ENCODE measurements around the gene COG5. TPM values are rescaled to one million over a fixed set of nuclear protein-coding genes. Genes with fewer than 3 reads are reported as not detected.
"Not testable (repeated sequence)": the region's sequence is repeated elsewhere in the genome, so short reads cannot be mapped to it uniquely, and the experiment has no call there.

Gene COG5
- total RNA-seq, 1 donor from 2014 or later = 37.2 TPM

GRCh38 chr7:107544848-107545591, 18.7 kb downstream of the COG5 start:
- Mint-ChIP-seq H3K9me3 (peaks cover 15% of the 10 kb centered on the region), H3K4me1 (ENCODE audit: unreplicated experiment) (no peaks in the 10 kb centered on the region), H3K27ac (no peak overlapping the region), H3K36me3 (peaks cover 49% of the 10 kb centered on the region), H3K4me3 (no peak overlapping the region), H3K27me3 (no peaks in the 10 kb centered on the region)
- DNase-seq (ENCODE audit: extremely low spot score, unreplicated experiment) = no peak
- TF ChIP-seq CTCF (conservative IDR thresholded peaks at IDR 0.05) = no peak

GRCh38 chr7:107543338-107543993, 20.3 kb downstream of the COG5 start:
- H3K27me3 Mint-ChIP-seq = no peaks in the 10 kb centered on the region
- peaks cover 15% of the 10 kb centered on the region for H3K9me3 Mint-ChIP-seq
- H3K4me1 Mint-ChIP-seq (ENCODE audit: unreplicated experiment) = no peaks in the 10 kb centered on the region
- no peak overlapping the region for H3K27ac Mint-ChIP-seq
- DNase-seq (ENCODE audit: extremely low spot score, unreplicated experiment) = no peak
- no peak for TF ChIP-seq CTCF (conservative IDR thresholded peaks at IDR 0.05)
- H3K4me3 Mint-ChIP-seq = no peak overlapping the region
- H3K36me3 Mint-ChIP-seq = peaks cover 47% of the 10 kb centered on the region

GRCh38 chr7:107538001-107538400, 25.7 kb downstream of the COG5 start:
- H3K4me1 Mint-ChIP-seq (ENCODE audit: unreplicated experiment) = no peaks in the 10 kb centered on the region
- DNase-seq (ENCODE audit: extremely low spot score, unreplicated experiment) = no peak
- TF ChIP-seq CTCF (conservative IDR thresholded peaks at IDR 0.05) = no peak
- no peak overlapping the region for H3K4me3 Mint-ChIP-seq
- H3K27me3 Mint-ChIP-seq = no peaks in the 10 kb centered on the region
- H3K27ac Mint-ChIP-seq = no peak overlapping the region
- peaks cover 42% of the 10 kb centered on the region for H3K36me3 Mint-ChIP-seq
- H3K9me3 Mint-ChIP-seq = peaks cover 14% of the 10 kb centered on the region

- H3K36me3 Mint-ChIP-seq = peaks cover 38% of the 10 kb centered on the region
Observed at GRCh38 chr7:107537228-107537627, 26.5 kb downstream of the COG5 start.

GRCh38 chr7:107534139-107534538, 29.6 kb downstream of the COG5 start:
- H3K27ac Mint-ChIP-seq = no peak overlapping the region
- peaks cover 37% of the 10 kb centered on the region for H3K36me3 Mint-ChIP-seq
- no peaks in the 10 kb centered on the region for H3K27me3 Mint-ChIP-seq
- no peak for DNase-seq (ENCODE audit: extremely low spot score, unreplicated experiment)
- no peak overlapping the region for H3K4me3 Mint-ChIP-seq
- H3K9me3 Mint-ChIP-seq = peaks cover 14% of the 10 kb centered on the region
- no peaks in the 10 kb centered on the region for H3K4me1 Mint-ChIP-seq (ENCODE audit: unreplicated experiment)
- TF ChIP-seq CTCF (conservative IDR thresholded peaks at IDR 0.05) = no peak

More at GRCh38 chr7:107537228-107537627, 26.5 kb downstream of the COG5 start:
- DNase-seq (ENCODE audit: extremely low spot score, unreplicated experiment); H3K4me3 Mint-ChIP-seq; H3K4me1 Mint-ChIP-seq (ENCODE audit: unreplicated experiment); H3K27me3 Mint-ChIP-seq; H3K27ac Mint-ChIP-seq: not testable (repeated sequence)
- H3K9me3 Mint-ChIP-seq = peaks cover 14% of the 10 kb centered on the region

- peaks cover 32% of the 10 kb centered on the region for H3K36me3 Mint-ChIP-seq
- no peak for TF ChIP-seq CTCF (conservative IDR thresholded peaks at IDR 0.05)
- no peaks in the 10 kb centered on the region for H3K4me1 Mint-ChIP-seq (ENCODE audit: unreplicated experiment)
- no peak for DNase-seq (ENCODE audit: extremely low spot score, unreplicated experiment)
- H3K27ac Mint-ChIP-seq = no peak overlapping the region
- no peak overlapping the region for H3K4me3 Mint-ChIP-seq
- no peaks in the 10 kb centered on the region for H3K27me3 Mint-ChIP-seq
- H3K9me3 Mint-ChIP-seq = peaks cover 14% of the 10 kb centered on the region
Observed at GRCh38 chr7:107530751-107531150, 33.0 kb downstream of the COG5 start.

Measured in type B pancreatic cell (in vitro differentiated cells).